GM18858 (cell line): ENCODE measurements around the gene UBE2H.
"Not testable (repeated sequence)": the region's sequence is repeated elsewhere in the genome, so short reads cannot be mapped to it uniquely, and the experiment has no call there.

Experiments used
- ATAC-seq: cut with Tn5 transposase; IDR thresholded peaks from one replicate; pipeline ENCODE4 v1.9.1; 2021; ENCODE audit not compliant: unreplicated experiment

Gene UBE2H

DNA sequence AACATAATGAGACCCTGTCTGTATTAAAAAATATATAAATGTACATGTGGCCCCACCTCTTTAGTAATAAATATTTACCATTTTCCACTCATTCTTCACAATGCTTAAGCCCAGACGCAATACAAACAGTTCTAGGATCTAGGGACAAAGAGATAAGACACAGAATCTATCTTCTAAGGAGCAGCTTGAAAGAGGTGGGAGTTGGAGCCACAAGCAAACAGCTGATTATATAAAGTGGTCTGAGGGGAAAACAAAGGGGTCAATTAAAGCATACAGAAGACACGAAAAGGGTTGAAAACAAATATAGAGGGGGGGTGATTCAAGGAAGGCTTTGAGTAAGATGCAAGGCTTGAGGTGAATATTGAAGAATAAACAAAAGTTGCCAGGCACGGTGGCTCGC is 43.1 kb downstream of the UBE2H start:
- ATAC-seq, result no peak

DNA sequence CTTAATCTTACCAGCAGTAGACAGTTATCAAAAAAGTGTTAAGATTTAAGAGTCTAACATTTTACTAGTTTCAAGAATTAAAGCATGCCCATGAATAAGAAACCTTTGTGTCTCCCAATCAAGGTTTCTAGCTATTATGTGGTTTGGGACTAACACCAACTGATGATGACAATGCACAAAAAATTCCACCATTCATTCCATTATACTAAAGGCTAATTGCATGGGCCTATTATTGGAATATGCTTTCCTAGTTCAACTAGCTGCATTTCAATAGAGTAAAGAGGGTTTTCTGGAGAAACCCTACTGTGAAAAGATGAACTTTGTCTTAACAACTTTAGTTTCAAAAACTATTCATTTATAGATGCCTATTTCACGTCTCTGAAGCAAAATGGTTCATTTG is 44.6 kb downstream of the UBE2H start:
- no peak for ATAC-seq

DNA sequence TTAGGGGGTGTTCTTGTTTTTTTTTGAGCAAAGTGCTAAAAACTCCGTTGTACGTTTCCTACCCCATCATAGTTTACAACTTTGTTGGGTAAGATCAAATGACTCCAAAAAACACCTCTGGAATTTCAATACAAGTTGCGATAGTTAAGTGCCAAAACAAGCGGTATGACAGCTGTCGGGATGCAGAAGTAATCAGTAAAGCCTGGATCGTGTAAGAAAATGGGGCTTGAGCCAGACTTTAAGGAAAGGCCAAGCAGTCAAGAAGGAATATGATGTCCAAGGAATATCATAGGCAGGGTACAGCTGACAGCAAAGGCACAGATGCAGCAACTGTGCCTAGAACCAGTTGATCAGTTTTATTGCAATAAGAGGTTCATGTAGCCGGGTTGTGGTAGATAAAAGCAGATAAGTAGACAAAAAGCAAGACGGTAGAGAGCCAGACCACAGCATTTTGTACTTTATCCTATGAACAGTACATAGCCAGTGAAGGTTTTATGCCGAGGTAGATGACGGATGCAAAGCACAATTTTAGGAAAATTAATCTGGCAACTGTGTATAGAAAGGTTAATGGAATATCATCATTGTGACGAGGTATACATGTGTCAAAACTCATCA is 45.5 kb downstream of the UBE2H start:
- ATAC-seq, result no peak

DNA sequence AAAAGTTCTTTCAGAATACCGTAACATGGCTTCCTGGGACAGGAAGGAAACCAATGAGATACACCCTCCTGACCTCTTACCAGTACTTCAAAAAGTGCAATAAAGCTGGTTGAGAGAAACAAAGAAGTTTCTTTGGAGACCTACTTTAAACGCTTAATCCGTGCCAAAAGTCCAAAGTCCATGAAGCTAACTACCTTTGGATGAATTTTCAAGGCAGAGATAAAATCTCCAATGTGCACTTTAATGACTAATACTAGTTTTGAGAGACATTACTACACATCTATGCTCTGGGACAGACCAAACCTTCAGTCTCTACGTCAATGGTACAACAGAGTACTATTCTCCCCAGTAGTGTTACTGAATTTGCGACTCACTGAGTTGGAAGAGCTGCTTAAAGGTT is 46.1 kb downstream of the UBE2H start:
- ATAC-seq, result no peak

DNA sequence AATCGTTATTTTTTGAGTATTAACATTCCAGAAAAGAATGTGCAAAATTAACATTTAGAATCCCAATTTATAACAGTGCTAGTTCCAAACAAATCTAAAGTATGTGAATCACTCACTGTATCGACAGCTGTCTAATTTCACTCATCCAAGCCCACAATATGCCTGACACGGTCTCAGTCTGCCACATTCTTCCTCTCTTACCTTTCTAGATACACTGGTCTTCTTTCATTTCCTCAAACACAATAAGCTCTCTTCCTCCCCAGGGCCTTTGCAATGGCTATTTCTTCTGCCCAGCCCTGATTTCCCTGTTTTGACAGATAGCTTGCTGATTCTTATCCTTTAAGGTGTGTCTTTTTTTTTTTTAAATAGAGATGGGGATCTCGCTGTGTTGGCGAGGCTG is 48.8 kb downstream of the UBE2H start:
- peak; percentile 79 for ATAC-seq

DNA sequence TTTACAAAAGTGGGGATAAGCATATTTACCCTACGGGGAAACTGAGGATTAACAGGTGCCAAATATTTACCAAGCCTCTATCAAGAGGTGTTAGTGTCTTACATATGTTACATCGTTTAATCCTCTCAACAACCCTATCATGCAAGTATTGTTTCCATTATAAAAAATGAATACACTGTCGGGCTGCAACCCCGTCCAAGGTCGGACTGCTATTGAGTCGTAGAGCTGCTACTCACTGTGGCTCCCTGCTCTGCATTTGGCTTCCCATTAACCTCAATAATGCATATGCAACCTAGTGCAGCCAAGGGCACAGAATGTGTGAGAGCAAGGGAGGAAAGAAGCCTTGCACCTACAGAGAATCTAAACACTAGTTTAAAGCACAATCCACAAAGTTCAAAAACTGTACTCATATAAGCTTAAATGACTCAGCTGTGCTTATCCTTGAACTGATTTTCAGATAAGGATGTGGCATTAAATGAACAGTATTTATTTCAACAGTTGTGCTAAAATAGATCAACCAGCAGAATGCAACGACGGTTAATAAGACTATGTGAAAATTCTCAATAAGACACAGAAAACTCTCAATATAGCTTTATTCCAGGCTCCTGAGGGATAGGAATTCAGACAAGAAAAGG is 49.9 kb downstream of the UBE2H start:
- no peak for ATAC-seq

DNA sequence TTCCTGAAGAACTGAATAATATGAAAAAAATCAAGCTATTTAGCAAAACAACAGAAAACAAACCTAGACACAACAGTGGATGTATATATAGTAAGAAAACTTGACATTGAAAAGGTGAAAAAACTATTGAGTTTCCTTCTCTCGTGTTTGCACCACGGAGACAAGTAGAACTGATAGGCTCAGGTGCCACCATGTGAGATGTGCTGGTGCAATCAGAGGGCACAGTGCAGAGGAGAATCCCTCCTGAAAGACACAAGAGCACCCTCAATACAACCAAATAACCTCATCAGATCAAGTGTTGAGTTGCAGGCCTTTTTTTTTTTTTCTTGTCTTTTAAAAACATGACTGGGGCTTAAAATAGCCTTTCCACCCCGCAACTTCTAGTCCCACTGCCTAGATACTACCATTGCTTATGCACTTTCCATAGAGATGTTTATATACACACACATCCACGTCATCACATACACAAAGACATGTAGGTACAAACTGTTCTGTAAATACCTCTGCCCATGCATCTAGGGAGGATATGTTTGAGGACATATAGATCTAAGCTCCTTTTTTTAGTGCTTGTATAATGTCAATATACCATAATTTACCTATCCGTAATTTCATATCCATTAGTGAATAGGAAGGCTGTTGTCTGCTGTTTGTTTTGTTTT is 54.1 kb downstream of the UBE2H start:
- no peak for ATAC-seq

DNA sequence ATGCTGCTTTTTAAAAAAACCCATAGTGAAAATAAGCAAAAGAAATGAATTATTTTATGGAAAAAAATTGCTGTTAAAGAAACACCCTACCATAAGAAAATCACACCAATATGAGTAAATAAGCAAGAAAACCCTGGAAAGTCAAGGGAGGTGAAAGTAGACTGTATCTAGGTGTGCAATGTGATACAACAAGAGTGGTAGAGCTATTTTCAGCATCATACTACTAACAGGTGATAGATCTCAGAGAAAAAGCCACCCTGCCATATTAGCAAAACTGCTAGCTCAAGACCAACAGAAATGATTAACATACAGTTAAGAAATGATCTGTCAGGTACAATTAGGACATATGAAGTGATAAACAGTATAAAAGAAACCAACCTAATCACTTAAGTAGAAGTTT is 54.8 kb downstream of the UBE2H start:
- ATAC-seq, result no peak

DNA sequence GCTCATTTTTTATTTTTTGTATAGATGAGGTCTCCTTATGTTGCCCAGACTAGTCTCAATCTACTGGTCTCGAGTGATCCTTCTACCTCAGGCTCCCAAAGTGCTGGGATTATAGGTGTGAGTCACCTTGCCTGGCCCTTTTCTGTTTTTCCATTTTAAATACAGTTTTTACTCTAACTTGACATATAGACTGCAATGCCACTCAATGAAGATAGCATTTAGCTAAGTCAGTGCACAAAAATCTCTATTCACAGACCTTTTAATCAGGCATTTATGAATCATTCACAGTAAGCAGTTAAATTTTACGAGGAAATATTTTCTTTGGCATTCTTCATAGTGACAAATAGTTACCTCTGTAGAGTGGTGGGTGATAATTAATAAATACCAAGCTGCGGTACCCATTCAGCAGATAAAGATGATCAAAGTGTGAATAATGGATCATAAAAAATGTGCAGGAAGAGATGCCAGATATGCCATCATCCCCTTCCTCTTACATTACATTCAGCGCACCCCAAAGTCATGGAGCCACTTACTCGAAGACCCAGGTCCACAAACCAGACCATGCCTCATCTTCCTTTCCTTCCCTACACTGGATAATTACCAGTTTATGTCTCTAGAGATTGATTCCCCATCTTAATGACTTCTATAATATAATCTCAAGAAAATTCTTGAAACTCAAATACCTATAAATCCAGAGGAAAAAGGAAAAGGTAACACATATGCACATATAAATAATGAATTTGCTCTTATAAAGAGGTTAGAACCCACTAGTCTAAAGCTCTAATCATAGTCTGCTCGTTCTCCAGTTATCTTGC is 56.0 kb downstream of the UBE2H start:
- ATAC-seq, result no peak

DNA sequence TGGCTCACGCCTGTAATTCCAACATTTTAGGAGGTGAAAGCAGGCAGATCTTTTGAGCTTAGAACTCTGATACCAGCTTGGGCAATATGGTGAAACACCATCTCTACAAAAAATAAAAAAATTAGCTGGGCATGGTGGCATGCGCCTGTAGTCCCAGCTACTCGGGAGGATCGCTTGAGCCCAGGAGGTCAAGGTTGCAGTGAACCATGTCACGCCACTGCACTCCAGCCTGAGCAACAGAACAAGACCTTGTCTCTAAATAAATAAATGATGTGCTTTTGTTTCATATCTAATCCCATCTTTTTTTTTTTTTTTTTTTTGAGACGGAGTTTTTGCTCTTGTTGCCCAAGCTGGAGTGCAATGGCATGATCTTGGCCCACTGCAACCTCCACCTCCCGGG is 58.6 kb downstream of the UBE2H start:
- not testable (repeated sequence) for ATAC-seq

DNA sequence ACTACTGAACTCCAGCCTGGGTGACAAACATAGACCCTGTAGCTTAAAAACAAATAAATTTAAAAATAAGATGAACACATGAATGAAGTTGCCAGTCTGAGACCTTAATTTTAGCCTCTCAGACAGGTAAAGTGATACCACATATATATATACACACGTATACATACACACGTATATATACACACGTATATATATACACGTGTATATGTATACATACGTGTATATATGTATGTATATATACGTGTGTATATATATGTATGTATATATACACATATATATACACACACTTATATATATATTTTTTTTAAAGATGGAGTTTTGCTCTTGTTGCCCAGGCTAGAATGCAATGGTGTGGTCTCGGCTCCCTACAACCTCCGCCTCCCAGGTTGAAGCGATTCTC is 62.7 kb downstream of the UBE2H start:
- no peak for ATAC-seq

DNA sequence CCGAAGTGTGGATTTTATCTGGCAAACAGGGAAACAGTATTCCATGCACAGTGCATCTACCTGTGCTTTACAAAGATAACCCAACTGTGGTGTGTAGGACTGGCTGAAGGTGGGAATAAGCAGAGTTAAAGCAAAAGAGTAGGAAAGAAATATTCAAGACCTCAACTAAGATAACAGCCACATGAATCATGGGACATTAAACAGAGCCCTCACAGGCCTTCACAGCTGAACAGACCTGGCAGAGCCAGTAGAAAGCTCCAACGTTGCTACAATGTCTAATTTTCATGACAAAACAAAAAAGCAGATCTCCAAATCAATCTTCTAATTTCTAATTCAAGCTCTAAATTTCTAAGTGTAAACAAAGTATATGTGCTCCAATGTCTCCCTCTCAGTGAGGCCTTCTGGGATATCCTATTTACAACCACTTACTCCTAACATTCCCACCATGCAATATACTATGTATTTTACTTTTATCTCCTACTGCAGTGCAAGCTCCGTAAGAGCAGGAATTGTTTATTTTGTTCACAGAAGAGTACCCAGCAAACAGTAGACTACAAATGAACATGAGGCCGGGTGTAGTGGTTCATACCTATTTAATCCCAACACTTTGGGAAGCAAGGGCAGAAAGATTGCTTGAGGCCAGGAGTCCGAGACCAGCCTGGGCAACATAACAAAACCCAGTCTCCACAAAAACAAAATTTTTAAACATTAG is 63.5 kb downstream of the UBE2H start:
- no peak for ATAC-seq

DNA sequence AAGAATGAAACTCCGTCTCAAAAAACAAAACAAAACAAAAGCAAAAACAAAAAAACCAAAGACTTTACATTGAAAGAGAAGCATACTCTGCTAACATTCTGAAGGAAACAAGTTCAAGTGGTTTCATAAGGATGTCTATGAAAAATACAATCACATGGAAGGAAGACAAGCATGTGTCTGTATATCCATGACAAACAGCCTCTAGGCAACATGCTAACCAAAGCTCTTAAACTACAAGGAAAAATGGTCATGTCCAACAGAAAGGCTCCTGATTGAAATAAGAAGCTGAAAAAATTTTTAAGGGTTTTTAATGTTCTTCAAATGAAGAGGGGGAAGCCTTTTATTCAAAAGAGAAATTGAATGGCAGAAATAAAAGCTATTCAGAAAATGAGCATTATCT is 64.9 kb downstream of the UBE2H start:
- no peak for ATAC-seq

DNA sequence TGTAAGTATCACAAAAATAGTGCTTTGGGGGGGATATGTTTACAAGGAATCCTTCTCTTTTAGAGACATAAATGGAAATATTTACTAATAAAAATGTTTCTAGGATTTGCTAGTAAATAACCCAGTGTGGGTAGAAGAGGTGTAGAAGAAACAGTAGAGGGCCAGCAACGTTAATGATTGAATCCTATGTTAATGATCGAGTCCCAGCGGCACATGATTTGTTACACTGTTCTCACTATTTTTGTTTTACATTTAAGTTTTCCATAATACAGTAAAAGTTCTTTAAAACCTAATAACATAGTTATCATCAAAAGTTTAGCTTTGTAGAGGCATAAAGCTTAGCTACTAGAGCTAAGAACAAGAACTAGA is 66.0 kb downstream of the UBE2H start:
- ATAC-seq, result no peak

DNA sequence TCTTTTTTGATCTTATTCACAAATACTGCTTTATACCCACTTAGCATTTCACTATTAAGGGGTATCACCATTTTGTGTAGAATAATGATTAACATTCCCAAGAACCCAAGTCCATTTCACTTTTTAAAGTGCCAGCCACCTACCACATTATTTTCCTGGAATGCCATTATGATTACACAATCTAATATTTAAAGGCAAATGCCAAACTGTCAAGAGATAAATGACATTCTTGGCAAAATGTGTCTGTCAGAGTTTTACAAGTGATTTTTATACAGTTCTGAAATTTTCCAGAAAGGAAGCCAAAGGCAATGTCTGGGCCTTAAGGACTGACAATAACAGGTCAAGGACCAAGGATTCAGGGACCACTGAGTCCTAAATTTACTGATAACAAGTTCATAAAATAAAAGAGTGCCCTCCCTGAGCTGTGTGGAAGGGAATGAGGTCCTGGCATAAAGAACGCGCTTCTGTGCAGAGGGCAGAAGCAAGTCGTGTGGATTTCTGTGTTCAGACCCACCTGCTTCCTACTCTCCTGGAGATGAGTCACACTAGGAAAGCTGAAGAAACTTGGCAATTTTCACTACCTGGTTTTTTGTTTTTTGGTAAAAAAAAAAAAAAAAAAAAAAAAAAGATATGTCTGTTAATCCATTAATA is 66.5 kb downstream of the UBE2H start:
- no peak for ATAC-seq

DNA sequence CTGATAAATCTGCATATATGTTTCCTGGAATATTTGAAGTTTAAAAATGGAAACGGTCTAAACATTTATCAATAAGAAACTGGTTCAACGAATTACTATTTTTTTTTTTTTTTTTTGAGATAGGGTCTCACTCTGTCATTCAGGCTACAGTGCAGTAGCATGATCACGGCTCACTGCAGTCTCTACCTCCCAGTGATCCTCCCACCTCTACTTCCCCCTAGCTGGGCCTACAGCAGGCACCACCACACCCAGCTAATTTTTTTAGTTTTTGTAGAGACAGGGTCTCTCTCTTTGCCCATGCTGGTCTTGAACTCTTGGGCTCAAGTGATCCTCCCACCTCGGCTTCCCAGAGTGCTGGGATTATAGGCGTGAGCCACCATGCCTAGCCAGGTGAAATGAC is 68.3 kb downstream of the UBE2H start:
- no peak for ATAC-seq

DNA sequence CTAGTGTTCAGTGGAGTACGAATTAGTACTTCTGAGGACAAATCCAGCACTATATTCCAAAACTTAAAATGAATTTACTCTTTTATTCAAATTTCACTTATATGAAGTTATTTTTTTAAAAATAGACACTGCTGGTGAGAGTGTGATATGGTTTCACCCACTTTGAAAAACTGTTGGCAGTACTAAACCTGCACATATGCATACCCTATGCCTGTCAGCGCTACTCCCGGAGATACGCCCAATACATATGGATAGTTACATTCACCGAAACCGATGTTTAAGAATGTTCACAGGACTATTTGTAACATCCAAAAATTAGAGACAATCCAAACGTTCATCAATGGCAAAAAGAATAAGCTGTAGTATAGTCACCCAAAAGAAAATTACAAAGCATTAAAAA is 69.6 kb downstream of the UBE2H start:
- ATAC-seq, result no peak

DNA sequence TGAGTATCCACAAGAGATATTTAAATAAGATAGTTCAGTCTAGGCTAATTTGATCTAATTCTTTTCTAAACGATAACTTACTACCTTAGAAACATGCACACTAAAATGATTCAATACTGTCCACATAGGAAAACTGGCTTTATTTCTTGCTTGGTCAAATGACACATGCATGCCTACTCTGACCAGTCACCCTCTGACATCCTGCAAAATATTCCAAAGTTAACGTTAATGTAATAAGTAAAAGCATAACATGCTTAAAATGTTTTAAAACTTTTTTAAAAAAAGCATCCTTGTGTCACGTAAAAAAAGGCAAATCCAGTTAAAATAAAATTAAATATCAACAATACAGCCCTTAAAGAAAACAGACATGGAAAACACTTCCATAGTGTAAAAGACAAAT is 70.2 kb downstream of the UBE2H start:
- ATAC-seq, result no peak

DNA sequence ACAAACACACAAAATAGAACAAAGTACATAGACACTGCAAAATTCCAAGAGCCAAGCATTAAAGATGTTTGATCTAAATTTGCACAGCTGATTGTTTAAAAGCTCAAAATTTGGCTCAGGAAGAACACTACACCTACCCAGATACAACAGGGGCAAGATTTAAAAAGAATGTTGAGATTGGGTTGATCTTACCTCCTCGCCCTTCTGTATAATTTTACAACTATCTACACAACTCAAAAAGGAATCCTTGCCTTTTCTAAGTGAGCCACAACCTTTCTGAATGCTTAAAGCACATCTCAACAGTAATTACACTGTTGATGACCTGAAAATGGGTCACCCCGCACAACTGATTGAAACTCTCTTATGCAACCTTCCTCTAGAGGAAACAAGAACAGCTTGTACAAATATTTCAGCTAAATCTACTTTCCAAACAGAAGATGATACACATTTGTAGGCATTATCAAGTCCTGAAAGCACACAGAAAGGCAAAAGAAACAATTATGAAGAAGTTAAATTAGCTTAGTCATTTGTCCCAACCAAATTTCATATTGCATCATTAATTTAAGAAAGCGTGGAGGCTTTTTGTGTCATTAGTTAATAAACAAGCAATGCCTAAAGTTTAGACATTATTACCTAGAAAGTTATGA is 75.5 kb downstream of the UBE2H start:
- no peak for ATAC-seq

DNA sequence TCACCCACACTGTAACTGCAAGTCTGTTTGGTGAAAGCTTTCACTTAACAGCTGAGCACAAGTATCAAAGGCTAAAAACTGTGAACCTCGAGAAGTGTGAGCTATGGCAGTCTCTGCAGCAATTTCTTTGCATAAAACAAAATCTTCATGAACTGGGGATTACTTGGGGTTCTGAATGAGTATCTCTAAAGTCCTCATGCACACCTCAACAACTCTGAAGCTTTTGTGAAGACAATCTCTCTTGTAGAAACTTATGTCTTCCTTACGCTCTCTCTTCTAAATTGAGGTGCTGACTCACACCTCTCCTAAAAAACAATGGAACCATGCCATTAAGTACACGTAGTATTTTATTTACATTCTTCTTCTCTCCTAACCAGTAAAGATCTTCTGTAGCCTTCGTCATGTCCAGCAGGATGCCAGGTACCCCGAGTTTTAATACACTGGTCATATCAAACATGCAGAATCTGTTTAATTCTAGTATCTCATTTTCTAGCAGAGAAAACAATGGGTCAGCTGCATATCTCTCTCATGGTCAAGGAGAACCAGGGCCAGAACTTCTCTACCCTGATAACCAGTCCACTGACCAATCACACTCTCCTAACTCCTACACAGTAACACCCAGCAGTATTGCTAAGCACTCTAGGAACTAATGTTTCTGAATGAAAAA is 76.9 kb downstream of the UBE2H start:
- no peak for ATAC-seq
